A673 (cell line): ENCODE results near the gene C16orf46.

Experiments
- CTCF ChIP-seq: fragments of 300-800, 200-600 bp; sonication (generic); conservative IDR thresholded peaks from 2 replicates; pipeline ENCODE4 v1.5.1; 2017; ENCODE audit warnings: low read depth, mild to moderate bottlenecking, antibody characterized with exemption, low read length, moderate library complexity, mixed read lengths
- EZH2 ChIP-seq: fragments of 200-600 bp; sonication (generic); IDR thresholded peaks from 2 replicates; pipeline ENCODE4 v1.6.1; 2017; ENCODE audit warnings: borderline replicate concordance, low read depth, mild to moderate bottlenecking, mixed read lengths, antibody characterized with exemption, low read length; ENCODE audit not compliant: poor library complexity, severe bottlenecking

DNA sequence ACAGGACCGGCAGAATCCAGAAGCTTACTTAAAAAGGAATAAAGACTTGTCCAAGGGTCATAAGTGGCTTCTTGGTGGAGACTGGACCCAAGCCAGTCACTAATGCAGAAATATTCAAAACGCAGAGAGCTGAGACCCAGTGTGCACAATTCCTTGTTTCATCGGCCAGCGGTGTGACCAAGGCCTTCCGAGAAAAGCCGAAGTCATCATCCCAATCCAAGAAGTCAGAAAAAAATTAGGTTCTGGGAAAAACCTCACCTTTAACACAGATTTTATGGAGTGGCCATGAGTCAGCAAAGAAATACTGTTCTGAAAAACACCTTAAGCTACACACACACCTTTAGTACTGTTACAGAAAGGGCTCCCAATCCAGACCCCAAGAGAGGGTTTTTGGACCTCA, 20.2 kb upstream of the C16orf46 start:
- TF ChIP-seq CTCF: no peak
- TF ChIP-seq EZH2: no peak
